Activated CD4-positive, alpha-beta T cell treated with anti-CD3 and anti-CD28 coated beads, Interleukin-2, Interleukin-6, amounts not matched to agents 100 ng/mL and 50 ng/mL, durations not matched to agents 16 hours and 8 hours (primary cell): ENCODE results near the gene GET3.

Experiments
- DNase-seq: peaks from one replicate; pipeline ENCODE4 v3.0.0-alpha.2; 2020

The GET3 gene

GRCh38 chr19:12754465-12755196, 17.3 kb downstream of the GET3 start:
- no peak for DNase-seq

GRCh38 chr19:12756150-12756883, 19.0 kb downstream of the GET3 start:
- DNase-seq, result no peak

GRCh38 chr19:12757544-12758274, 20.4 kb downstream of the GET3 start:
- DNase-seq, result peak; percentile 75

DNA sequence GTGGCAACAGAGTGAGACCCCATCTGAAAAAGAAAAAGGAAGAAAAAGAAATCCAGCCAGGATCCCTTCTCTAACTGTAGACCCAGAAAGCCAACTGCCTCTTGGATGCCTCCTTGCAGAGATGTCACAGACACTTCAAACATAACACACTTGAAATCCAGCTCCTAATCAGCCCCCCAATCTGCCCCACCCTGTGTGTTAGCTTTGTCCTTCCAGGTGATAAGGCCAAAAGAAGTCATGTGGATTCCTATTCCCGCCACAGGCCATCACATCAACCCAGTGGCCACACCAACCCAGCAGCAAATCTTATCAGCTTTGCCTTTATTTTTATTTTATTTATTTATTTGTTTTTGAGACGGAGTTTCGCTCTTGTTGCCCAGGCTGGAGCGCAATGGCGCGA, 22.4 kb downstream of the GET3 start:
- no peak for DNase-seq

- DNase-seq, result no peak
These were observed 25.8 kb downstream of the GET3 start for GRCh38 chr19:12763100-12763499.

- no peak for DNase-seq
These were observed 27.4 kb downstream of the GET3 start for GRCh38 chr19:12764698-12765097.

DNA sequence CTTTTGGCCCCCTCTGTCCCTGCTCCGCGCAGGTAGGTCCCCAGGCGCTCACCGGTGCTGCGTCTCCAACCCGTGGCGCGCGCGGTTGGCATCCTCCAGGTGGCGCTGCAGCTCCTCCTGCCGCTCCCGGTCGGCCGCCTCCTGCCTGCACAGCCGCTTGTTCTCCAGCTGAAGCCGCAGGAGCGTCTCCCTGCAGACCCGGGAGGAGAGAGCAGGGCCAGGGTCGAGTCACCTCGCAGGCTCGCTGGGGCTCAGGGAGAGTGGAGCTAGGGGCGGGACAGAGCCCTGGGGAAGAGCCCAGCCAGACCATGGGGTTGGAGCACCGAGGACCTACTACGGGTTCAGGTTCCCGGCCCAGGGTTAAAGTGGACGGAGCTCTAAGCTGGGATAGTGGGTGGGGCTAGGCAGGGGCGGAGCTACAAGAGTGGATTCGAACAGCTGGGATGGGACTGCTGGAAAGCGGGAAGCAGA, 28.8 kb downstream of the GET3 start:
- DNase-seq, result peak; percentile 77

- DNase-seq, result no peak
These were observed 29.9 kb downstream of the GET3 start for GRCh38 chr19:12767150-12767549.

GRCh38 chr19:12767666-12768065, 30.4 kb downstream of the GET3 start:
- no peak for DNase-seq

DNA sequence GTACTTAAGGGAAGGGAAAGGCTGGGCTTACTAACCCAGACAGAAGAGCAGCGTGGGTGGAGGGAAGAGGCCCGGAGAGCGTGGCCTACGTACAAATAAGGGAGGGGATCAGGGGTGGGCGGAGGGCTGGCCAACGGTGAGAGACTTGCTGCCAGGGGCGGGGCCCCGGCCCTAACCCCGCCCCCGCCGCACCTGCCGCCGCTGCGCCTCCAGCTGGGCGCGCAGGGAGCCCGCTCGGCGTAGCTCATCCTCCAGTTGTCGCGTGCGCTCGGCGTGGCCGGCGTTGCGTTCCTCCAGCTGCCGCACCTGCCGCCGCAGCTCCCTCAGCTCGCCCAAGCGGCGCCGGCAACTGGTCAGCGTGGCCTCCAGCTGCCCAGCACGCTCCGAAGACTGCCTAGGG, 32.4 kb downstream of the GET3 start:
- peak; percentile 72 for DNase-seq

- no peak for DNase-seq
These were observed 33.6 kb downstream of the GET3 start for GRCh38 chr19:12770922-12771321.

GRCh38 chr19:12772323-12772722, 35.0 kb downstream of the GET3 start:
- no peak for DNase-seq

DNA sequence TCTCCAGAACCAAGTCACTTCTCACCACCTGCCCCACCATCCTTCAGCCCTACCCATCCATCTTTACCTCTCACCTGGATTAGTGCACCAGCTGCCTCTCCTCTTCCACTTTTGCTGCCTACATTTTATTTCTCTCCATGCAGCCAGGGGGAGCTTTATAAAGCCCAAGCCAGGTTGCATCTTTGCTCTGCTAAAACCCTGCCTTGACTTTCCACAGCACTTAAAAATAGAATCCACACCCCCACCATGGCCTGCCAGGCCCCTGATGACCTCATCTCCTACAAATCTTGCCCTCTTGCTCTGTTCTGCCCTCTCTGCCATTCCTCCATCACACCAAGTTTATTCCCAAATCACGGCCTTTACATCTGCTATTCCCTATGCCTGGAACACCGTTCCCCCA, 36.3 kb downstream of the GET3 start:
- DNase-seq, result no peak

GRCh38 chr19:12774588-12775555, 37.6 kb downstream of the GET3 start, which contains the start of gene HOOK2:
TSS of gene HOOK2 (minus strand) at chr19:12775552. CDS start at chr19:12775449, 103 bp downstream.
- peak; percentile 14 for DNase-seq

GRCh38 chr19:12777217-12778016, 40.1 kb downstream of the GET3 start:
- peak; percentile 91 for DNase-seq

DNA sequence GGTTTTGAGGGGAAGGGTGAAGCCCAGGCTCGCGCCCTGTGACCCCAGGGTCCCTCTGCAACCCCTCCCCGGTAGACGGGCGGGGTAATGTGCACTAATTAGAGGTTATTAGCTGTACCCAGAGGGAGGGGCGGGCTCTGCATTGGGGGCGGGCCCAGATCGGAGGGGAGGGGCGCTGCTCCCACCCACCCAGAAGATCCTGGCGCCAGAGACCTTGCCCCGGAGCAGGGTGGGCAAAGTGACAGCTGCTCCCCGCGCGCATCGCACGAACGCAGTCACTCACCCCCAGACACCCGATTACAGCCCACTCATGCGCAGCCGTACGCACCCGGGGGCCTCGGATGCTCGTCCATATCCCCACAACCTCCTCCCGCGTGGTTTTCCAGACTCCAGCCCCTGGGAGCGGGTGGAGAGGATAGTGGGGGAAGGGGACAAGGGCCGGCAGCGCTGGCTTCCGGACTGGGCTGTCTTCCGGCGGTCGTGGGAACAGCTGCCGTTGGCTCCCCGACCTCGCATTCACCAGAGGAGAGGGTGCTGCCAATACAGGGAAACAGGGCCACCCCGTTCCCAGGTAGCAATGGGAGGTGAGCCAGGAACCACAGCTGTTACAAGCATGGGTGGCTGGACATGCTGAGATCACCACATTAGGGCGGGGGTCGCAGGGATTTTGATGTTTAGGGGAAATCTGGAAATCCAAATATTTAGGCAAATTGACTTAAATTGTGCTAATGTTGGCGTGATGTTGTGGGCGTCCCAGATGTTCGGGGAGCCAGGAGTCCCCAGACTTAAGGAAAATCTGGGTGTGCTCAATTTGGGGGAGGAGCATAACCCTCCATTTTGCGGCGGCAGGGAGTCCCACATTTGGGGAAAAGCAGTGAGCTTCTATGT, 41.0 kb downstream of the GET3 start:
- DNase-seq, result peak; percentile 72

DNA sequence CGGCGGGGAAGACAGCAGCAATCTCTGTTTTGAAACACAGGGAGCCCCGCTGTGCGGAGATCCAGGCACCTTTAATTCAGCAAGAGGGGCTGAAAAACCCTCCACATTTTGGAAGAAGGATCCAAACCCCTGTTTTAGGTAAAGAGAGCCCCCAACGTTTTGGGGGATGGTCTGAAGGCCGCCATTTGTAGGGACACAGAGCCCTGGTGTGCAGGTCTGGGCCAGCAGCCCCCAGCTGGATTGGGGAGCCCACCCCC, 41.5 kb downstream of the GET3 start:
- DNase-seq, result no peak

DNA sequence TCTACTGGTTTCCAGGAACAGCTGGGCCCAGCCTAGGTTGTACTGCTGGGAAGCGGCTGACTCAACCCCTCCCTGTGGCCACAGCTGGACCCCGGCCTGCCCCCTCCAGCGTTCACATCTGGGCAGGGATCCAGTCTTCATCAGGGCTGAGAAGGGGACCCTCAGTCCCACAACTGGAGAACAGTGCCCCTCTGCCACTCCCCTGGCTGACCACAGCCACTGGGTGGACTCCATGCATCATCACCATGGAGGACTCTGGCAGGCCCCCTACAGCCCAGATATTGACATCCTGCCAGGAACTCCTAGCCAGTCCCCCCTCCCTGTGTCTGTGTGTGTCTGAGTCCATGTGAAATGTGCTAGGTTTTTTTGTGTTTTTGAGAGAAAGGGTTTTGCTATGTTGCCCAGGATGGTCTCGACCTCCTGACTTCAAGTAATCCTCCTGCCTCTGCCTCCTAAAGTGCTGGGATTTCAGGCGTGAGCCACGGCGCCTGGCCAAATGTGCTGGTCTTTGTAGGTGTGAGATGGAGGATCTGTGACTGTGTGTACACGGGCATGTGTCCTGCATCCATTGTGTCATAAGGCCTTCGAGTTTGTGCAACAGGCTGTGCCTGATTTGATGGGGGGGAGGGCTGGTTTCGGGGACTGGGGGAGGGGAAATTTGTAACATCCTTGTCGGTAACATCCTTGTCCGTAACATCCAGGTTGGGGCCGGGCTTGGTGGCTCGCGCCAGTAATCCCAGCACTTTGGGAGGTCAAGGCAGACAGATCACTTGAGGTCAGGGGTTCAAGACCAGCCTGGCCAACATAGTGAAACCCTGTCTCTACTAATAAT, 42.1 kb downstream of the GET3 start:
- peak; percentile 31 for DNase-seq

DNA sequence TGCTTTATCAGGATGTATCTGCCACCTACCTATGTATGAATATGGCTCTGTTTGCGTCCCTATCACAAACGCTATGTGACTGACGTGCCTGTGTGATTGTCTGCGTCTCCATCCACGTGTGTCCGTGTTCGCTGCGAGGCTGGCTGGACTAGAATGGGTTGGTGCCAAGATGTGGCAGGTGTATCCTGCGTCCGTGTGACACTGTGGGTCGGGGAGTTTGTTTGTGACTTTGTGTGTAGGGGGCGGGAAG, 44.8 kb downstream of the GET3 start:
- no peak for DNase-seq
